NOMO-1 treated with DMSO at 0.1 percent for 48 hours (cell line): ENCODE data around the gene ATRAID.

Experiments
- DNase-seq: peaks from one replicate; lab custom pipeline; 2025; ENCODE audit not compliant: unreplicated experiment; lab: John Stamatoyannopoulos, UW

ATRAID gene

DNA sequence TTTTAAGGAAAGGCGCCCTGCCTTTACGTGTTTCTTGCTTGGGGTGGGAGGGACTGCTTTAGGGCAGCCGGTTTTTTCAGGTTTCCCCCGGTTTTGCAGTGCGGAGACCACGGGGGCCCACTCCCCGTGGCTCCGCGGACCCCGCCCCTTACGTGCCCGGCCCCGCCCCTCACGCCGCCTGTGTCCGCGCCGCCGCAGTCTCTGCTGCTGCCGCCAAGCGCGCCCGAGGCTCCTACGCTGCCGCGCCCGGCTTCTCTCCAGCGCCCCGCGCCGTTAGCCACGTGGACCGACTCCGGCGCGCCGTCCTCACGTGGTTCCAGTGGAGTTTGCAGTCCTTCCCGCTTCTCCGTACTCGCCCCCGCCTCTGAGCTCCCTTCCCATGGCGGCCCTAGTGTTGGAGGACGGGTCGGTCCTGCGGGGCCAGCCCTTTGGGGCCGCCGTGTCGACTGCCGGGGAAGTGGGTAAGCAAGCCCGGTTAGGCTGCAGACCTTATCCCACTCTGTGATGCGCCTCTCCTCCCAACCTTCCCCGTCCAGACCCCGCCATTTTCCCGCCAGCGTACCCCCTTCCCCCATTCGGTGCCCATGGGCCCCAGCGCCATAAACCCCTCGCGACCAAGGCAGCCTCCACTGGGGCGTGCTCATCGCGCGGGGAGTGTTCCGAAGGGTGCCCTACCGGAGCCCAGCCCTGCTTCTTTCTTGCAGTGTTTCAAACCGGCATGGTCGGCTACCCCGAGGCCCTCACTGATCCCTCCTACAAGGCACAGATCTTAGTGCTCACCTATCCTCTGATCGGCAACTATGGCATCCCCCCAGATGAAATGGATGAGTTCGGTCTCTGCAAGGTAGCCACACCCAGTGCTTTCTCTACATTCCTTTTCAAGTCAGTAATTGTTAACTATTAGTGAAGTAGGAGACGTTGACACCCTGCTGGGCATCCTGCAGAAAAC lies 5.6 kb downstream of the ATRAID start, which contains the start of gene CAD:
Gene CAD, plus strand, starts transcription at position 197 of the 949 bp plus-strand sequence. Its CDS starts 183 bp downstream, at position 380.
- DNase-seq = peak; percentile 88

DNA sequence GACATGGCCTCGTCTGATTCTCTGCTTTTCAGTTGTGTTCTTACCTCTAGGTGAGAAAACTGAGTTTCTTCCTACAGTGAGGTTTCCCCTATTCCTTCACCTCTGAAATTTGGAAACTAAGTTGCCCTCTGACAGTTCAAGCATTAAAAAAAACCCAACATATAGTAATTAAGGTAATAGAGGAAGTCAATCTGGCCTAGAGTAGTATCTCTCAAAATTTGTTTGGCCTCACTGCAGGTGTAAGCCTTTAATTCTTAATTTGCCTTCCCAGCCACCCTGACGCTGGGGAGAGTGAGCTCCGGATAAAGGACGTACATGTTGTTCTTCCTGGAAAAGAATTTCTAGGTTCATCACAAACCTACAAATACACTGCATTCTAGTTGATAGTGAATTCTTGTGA lies 6.8 kb downstream of the ATRAID start:
- no peak for DNase-seq

DNA sequence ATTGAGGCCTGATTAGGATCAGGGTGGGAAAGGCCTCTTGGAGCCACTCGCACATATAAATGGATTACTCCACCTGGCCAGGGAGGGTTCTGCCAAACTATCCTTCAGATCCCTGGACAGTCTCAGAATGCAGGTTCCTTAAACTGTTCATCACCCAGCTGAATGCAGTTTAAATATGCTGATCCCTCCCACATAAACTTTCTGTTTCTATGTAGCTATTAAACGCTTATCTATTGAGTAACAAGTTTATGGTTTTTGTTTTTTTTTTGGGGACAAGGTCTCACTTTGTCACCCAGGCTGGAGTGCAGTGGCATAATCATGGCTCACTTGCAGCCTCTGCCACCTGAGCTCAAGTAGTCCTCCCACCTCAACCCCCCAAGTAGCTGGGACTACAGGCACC lies 7.2 kb downstream of the ATRAID start:
- DNase-seq = no peak

- DNase-seq = no peak
Observed at GRCh38 chr2:27220091-27220490, 8.2 kb downstream of the ATRAID start.

- DNase-seq = no peak
Observed at GRCh38 chr2:27221166-27221565, 9.3 kb downstream of the ATRAID start.

DNA sequence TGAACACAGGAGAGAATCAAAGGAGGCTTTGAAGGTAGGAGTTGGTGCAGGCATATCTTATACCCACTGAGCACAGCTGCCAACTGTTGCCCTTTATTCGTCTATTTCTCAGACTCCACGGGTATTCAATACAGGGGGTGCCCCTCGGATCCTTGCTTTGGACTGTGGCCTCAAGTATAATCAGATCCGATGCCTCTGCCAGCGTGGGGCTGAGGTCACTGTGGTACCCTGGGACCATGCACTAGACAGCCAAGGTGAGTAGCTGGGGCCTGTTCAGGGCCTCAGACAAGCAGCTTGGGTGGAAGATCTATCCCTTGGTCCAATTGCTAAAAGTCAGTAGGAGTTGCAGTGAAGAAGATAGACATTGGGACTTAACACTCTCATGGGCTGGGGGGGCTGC lies 10.6 kb downstream of the ATRAID start:
- DNase-seq = no peak

- no peak for DNase-seq
Observed at GRCh38 chr2:27223416-27223815, 11.6 kb downstream of the ATRAID start.

DNA sequence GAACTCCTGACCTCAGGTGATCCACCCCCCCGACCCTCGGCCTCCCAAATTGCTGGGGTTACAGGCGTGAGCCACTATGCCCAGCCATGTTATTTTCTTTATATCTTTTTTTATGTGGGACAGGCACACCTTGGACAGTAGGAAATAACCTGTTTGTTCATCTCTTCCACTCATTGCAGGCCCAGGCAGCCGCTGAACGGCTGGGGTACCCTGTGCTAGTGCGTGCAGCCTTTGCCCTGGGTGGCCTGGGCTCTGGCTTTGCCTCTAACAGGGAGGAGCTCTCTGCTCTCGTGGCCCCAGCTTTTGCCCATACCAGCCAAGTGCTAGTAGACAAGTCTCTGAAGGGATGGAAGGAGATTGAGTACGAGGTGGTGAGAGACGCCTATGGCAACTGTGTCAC lies 13.7 kb downstream of the ATRAID start:
- no peak for DNase-seq

DNA sequence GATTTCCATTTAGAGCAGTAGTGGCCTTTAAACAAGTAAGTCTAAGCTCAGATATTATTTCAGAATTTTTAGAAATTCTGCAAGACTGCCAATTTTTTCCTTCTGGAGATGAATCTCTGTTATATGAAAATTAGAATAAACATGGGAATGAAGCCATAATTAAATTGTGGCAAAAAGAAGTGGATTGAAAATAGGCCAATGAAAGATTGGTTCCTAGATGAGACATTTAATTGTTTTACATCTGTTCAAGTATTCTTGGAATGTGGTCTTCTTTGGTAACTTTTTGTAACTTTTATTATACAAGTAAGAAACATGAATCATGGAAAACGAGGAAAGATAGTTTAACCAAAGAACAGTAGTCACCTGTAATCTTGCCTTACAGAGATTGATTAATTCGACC lies 15.7 kb downstream of the ATRAID start:
- no peak for DNase-seq

GRCh38 chr2:27231921-27232320 lies 20.1 kb downstream of the ATRAID start:
- no peak for DNase-seq

- DNase-seq = no peak
Observed at GRCh38 chr2:27233341-27233740, 21.5 kb downstream of the ATRAID start.

- DNase-seq = no peak
Observed at GRCh38 chr2:27236136-27236535, 24.3 kb downstream of the ATRAID start.

DNA sequence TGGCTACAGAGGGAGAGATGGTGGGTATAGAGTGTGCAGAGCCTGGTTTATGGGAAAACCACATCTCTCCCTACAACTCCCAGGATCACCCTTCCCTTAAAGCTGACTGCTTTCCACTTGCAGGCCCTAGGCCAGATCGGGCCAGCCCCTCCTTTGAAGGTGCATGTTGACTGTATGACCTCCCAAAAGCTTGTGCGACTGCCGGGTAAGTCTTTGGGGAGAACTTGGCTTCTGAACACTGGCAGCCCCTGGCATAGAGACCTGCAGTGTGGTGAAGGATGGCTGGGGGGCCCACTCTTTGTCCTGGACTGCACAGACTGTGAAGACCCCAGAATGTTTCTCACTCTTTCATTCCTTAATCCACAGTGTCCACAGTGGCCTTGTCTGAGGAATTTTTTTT lies 24.8 kb downstream of the ATRAID start:
- DNase-seq = no peak

DNA sequence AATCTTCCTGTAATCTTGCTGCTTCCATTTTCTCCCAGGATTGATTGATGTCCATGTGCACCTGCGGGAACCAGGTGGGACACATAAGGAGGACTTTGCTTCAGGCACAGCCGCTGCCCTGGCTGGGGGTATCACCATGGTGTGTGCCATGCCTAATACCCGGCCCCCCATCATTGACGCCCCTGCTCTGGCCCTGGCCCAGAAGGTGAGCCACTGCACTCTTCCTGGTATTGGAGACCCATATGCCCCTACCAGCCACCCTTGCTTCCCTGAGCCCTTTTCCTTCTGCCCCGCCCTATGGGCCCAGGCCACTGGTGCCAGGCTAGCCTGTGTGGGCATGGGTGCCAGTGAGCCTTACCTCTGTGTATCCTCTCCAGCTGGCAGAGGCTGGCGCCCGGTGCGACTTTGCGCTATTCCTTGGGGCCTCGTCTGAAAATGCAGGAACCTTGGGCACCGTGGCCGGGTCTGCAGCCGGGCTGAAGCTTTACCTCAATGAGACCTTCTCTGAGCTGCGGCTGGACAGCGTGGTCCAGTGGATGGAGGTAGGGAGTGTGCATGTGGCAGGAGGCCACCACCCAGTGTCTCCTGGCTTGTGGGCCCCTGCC lies 25.6 kb downstream of the ATRAID start:
- no peak for DNase-seq

GRCh38 chr2:27238976-27239375 lies 27.1 kb downstream of the ATRAID start:
- no peak for DNase-seq

- DNase-seq = no peak
Observed at GRCh38 chr2:27240406-27240805, 28.6 kb downstream of the ATRAID start.

- no peak for DNase-seq
Observed at GRCh38 chr2:27241761-27242613, 30.1 kb downstream of the ATRAID start.

DNA sequence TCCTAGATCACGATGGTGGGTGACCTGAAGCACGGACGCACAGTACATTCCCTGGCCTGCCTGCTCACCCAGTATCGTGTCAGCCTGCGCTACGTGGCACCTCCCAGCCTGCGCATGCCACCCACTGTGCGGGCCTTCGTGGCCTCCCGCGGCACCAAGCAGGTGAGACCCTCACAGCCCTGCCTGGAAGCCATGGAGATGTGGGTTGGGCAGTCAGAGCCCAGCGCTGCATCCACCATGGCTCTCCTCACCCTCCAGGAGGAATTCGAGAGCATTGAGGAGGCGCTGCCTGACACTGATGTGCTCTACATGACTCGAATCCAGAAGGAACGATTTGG lies 30.7 kb downstream of the ATRAID start:
- no peak for DNase-seq

GRCh38 chr2:27243391-27244130 lies 31.7 kb downstream of the ATRAID start:
- DNase-seq = no peak

- no peak for DNase-seq
Observed at GRCh38 chr2:27245116-27245515, 33.3 kb downstream of the ATRAID start.

GRCh38 chr2:27245626-27246025 lies 33.8 kb downstream of the ATRAID start:
- no peak for DNase-seq
